IPS-NIHi11 (cell line): ENCODE data around the gene PRPF6.
A peak's percentile ranks its signal among the peaks of the same experiment; 100 is the strongest.

ENCODE experiments used
- DNase-seq: peaks from one replicate; pipeline ENCODE4 v3.0.0; 2012; ENCODE audit warnings: mixed read lengths, low spot score

Gene PRPF6

GRCh38 chr20:64077541-64077875 lies 96.6 kb downstream of the PRPF6 start:
- no peak for DNase-seq

GRCh38 chr20:64077876-64078551 lies 97.1 kb downstream of the PRPF6 start:
- no peak for DNase-seq

- no peak for DNase-seq
Observed at GRCh38 chr20:64078934-64079272, 98.0 kb downstream of the PRPF6 start.

GRCh38 chr20:64079273-64080012 lies 98.5 kb downstream of the PRPF6 start, which contains the start of gene RGS19:
RGS19 (minus strand) TSS chr20:64079518; CDS start chr20:64076886, 2,632 bp downstream.
- DNase-seq, result peak; percentile 90

- no peak for DNase-seq
Observed at GRCh38 chr20:64080013-64080812, 99.3 kb downstream of the PRPF6 start, which contains the start of gene OPRL1. OPRL1 (plus strand) TSS chr20:64080082; CDS start chr20:64092721, 12,639 bp downstream.

- no peak for DNase-seq
Observed at GRCh38 chr20:64080813-64081623, 100.1 kb downstream of the PRPF6 start.

GRCh38 chr20:64081624-64081964 lies 100.7 kb downstream of the PRPF6 start:
- DNase-seq, result no peak

- DNase-seq, result no peak
Observed at GRCh38 chr20:64082126-64082731, 101.3 kb downstream of the PRPF6 start.
